Calu3 (cell line): ENCODE measurements around the gene IL3. TPM values are rescaled to one million over a fixed set of nuclear protein-coding genes. Genes with fewer than 3 reads are reported as not detected.
A peak's percentile ranks its signal among the peaks of the same experiment; 100 is the strongest.

Experiments
- Bru-seq: library from RNA; stranded (reverse); fragments of 400-500 nt; gene quantifications from one replicate; lab custom pipeline; 2021; lab: Mats Ljungman, UMichigan
- BruChase-seq, 2 experiments: library from RNA; stranded (reverse); fragments of 400-500 nt; gene quantifications; one replicate each; lab custom pipeline; 2021; lab: Mats Ljungman, UMichigan
- BruUV-seq: library from RNA; stranded (reverse); fragments of 400-500 nt; replicated peaks from 2 replicates; lab custom pipeline; 2021; lab: Mats Ljungman, UMichigan
- CTCF ChIA-PET: fragments of 300-600 bp; sonication (Branson Sonifier 250); formaldehyde crosslinking; loops from one replicate; lab custom pipeline; 2022; ENCODE audit warnings: antibody characterized with exemption; lab: Charles Lee
- DNase-seq: peaks from one replicate; pipeline ENCODE4 v3.0.0; 2022
- H3K27ac Mint-ChIP-seq: one replicate; pipeline ENCODE4 v1.8.0; 2022; ENCODE audit warnings: mixed read lengths; ENCODE audit not compliant: unreplicated experiment
- H3K27me3 Mint-ChIP-seq: one replicate; pipeline ENCODE4 v1.8.0; 2022; ENCODE audit warnings: mixed read lengths; ENCODE audit not compliant: unreplicated experiment
- H3K36me3 Mint-ChIP-seq: one replicate; pipeline ENCODE4 v1.8.0; 2022; ENCODE audit warnings: mild to moderate bottlenecking, moderate library complexity, mixed read lengths; ENCODE audit not compliant: insufficient read depth, unreplicated experiment
- H3K4me1 Mint-ChIP-seq: one replicate; pipeline ENCODE4 v1.8.0; 2022; ENCODE audit warnings: mild to moderate bottlenecking, low read depth, mixed read lengths; ENCODE audit not compliant: unreplicated experiment
- H3K4me3 Mint-ChIP-seq: one replicate; pipeline ENCODE4 v1.8.0; 2022; ENCODE audit warnings: mild to moderate bottlenecking, low read depth, moderate library complexity, mixed read lengths; ENCODE audit not compliant: unreplicated experiment
- H3K9me3 Mint-ChIP-seq: one replicate; pipeline ENCODE4 v1.8.0; 2022; ENCODE audit warnings: low read depth, mixed read lengths; ENCODE audit not compliant: unreplicated experiment
- CTCF ChIP-seq: fragments of 200-600 bp; IDR thresholded peaks from one replicate; pipeline ENCODE4 v1.8.0; 2022; ENCODE audit warnings: antibody characterized with exemption; ENCODE audit not compliant: unreplicated experiment
- intact Hi-C: fragments of 100-400 bp; cut with micrococcal nuclease; formaldehyde crosslinking; loops from one replicate; pipeline ENCODE4 v1.10.0; 2022; ENCODE audit not compliant: unreplicated experiment
- long read RNA-seq: library from polyadenylated mRNA; stranded (forward); transcript quantifications from one replicate; pipeline ENCODE4 v2.0.0, GENCODE V29; 2022
- total RNA-seq: library from RNA; stranded (reverse); gene quantifications from 2 replicates; pipeline ENCODE4 v1.2.3, GENCODE V29; 2022

The IL3 gene
- not detected in 2 replicates for total RNA-seq
- not detected for Bru-seq, nascent RNA
- BruChase-seq, experiment 1, labeled RNA remaining after a 6-hour chase, result not detected
- BruChase-seq, experiment 2, labeled RNA remaining after a 2-hour chase, result not detected
- long read RNA-seq, result 0 reads

GRCh38 chr5:132060501-132061161 is at the start of gene IL3:
IL3 (plus strand) TSS chr5:132060655; CDS start chr5:132060707, 52 bp downstream.
- Mint-ChIP-seq H3K27me3 (peaks cover 21% of the 10 kb centered on the region), H3K27ac (no peak within 1 kb of the TSS), H3K36me3 (no peaks in the 10 kb centered on the region), H3K9me3 (no peaks in the 10 kb centered on the region), H3K4me3 (no peak within 1 kb of the TSS), H3K4me1 (no peaks in the 10 kb centered on the region)
- TF ChIP-seq CTCF, result no peak
- CTCF ChIA-PET, result interaction anchor here (1.1 kb wide), 1 partner anchor 13 kb away, joined by 5 read pairs; the partner anchor contains the start of gene CSF2
- no peak for DNase-seq
- intact Hi-C loops, result loop anchor here (5.0 kb wide), 1 partner anchor 638 kb away; no protein-coding TSS in a partner anchor
- BruUV-seq, result no TSS peak

- H3K36me3 Mint-ChIP-seq, result peaks cover 11% of the 10 kb centered on the region
Measured at GRCh38 chr5:132010989-132011621, 49.4 kb upstream of the IL3 start.

GRCh38 chr5:132011622-132012343 is 48.7 kb upstream of the IL3 start, which contains the start of gene ACSL6:
ACSL6 (minus strand) TSS chr5:132011658; CDS start chr5:132011553, 105 bp downstream.
- Mint-ChIP-seq H3K9me3 (no peaks in the 10 kb centered on the region), H3K4me1 (no peaks in the 10 kb centered on the region), H3K36me3 (peaks cover 11% of the 10 kb centered on the region), H3K27me3 (peaks cover 67% of the 10 kb centered on the region), H3K4me3 (peak within 1 kb of the TSS; percentile 67), H3K27ac (no peak within 1 kb of the TSS)
- BruUV-seq, result no TSS peak
- peak; percentile 48 for DNase-seq
- CTCF ChIA-PET, result interaction anchor here (0.6 to 1.5 kb wide), 3 partner anchors 9 to 424 kb away, joined by 3 read pairs; no protein-coding TSS in a partner anchor
- intact Hi-C loops, result loop anchor here (10.0 kb wide), 1 partner anchor 1257 kb away; no protein-coding TSS in a partner anchor
- TF ChIP-seq CTCF, result no peak

More at GRCh38 chr5:132010989-132011621, 49.4 kb upstream of the IL3 start:
- H3K4me1 Mint-ChIP-seq, result no peaks in the 10 kb centered on the region
- H3K4me3 Mint-ChIP-seq, result peak overlapping the region; percentile 67
- no TSS peak for BruUV-seq
- peaks cover 60% of the 10 kb centered on the region for H3K27me3 Mint-ChIP-seq
- CTCF ChIA-PET, result interaction anchor here (0.6 kb wide), 2 partner anchors 30 to 423 kb away, joined by 3 read pairs; no protein-coding TSS in a partner anchor
- H3K9me3 Mint-ChIP-seq, result no peaks in the 10 kb centered on the region
- TF ChIP-seq CTCF, result no peak
- no peak for DNase-seq
- intact Hi-C loops, result loop anchor here (10.0 kb wide), 1 partner anchor 1256 kb away; no protein-coding TSS in a partner anchor
- no peak overlapping the region for H3K27ac Mint-ChIP-seq
